SU-DHL-6 (cell line): ENCODE results near the gene NUDT21.

Experiments
- H2AFZ ChIP-seq: fragments of 200-600 bp; sonication (generic); 2 replicates; pipeline ENCODE4 v1.6.1; 2014; ENCODE audit warnings: low read depth, mild to moderate bottlenecking, moderate library complexity, mixed read lengths, antibody characterized with exemption, low read length; ENCODE audit not compliant: severe bottlenecking
- H3F3A ChIP-seq: fragments of 200-600 bp; shearing (Covaris generic); 2 replicates; pipeline ENCODE4 v1.6.0; 2016; ENCODE audit warnings: antibody characterized with exemption, mild to moderate bottlenecking; ENCODE audit not compliant: insufficient read depth
- H3K27ac ChIP-seq: fragments of 200-600 bp; sonication (generic); 2 replicates; pipeline ENCODE4 v1.5.1; 2016; ENCODE audit warnings: low read depth, mild to moderate bottlenecking, low read length, moderate library complexity, mixed read lengths
- H3K27me3 ChIP-seq: fragments of 200-600 bp; sonication (generic), shearing (Covaris generic); 2 replicates; pipeline ENCODE4 v1.6.0; 2014; ENCODE audit warnings: mild to moderate bottlenecking, low read length
- H3K36me3 ChIP-seq: fragments of 200-600 bp; sonication (generic); 2 replicates; pipeline ENCODE4 v1.6.1; 2014; ENCODE audit warnings: mild to moderate bottlenecking, low read length, mixed read lengths
- H3K4me2 ChIP-seq: fragments of 300-600, 200-600 bp; shearing (Covaris generic), sonication (generic); 2 replicates; pipeline ENCODE4 v1.6.0; 2014; ENCODE audit warnings: low read length, low read depth, mild to moderate bottlenecking; ENCODE audit not compliant: poor library complexity, severe bottlenecking
- H3K4me3 ChIP-seq: fragments of 200-600 bp; sonication (generic); 2 replicates; pipeline ENCODE4 v1.5.1; 2014; ENCODE audit warnings: antibody characterized with exemption, low read length, mild to moderate bottlenecking, mixed read lengths; ENCODE audit not compliant: insufficient read depth, poor library complexity, severe bottlenecking
- H3K79me2 ChIP-seq: fragments of 200-600 bp; sonication (generic); 2 replicates; pipeline ENCODE4 v1.6.1; 2014; ENCODE audit warnings: mild to moderate bottlenecking, low read length, moderate library complexity; ENCODE audit not compliant: insufficient read depth
- H3K9ac ChIP-seq: fragments of 200-600 bp; sonication (generic); 2 replicates; pipeline ENCODE4 v1.7.0; 2014; ENCODE audit warnings: mild to moderate bottlenecking, low read length
- H3K9me2 ChIP-seq: fragments of 200-600 bp; sonication (generic); replicated peaks from 2 replicates; pipeline ENCODE4 v1.6.1; 2014; ENCODE audit warnings: low read length; ENCODE audit not compliant: insufficient read depth
- H3K9me3 ChIP-seq: fragments of 200-600 bp; sonication (generic); 2 replicates; pipeline ENCODE4 v1.6.1; 2014; ENCODE audit warnings: low read length, mixed read lengths; ENCODE audit not compliant: insufficient read depth
- H4K20me1 ChIP-seq: fragments of 200-600 bp; sonication (generic); 2 replicates; pipeline ENCODE4 v1.6.1; 2014; ENCODE audit warnings: low read depth, mild to moderate bottlenecking, antibody characterized with exemption, low read length, moderate library complexity, mixed read lengths
- EZH2phosphoT487 ChIP-seq: fragments of 200-600 bp; sonication (generic), shearing (Covaris generic); conservative IDR thresholded peaks from 2 replicates; pipeline ENCODE4 v1.6.1; 2018; ENCODE audit warnings: mild to moderate bottlenecking, antibody characterized with exemption, low read length, moderate library complexity, mixed read lengths
- TF ChIP-seq, protein P1 (sequence below): fragments of 200-600 bp; sonication (generic); IDR thresholded peaks from one replicate; pipeline ENCODE4 v1.5.1; 2017; ENCODE audit warnings: antibody characterized with exemption, mild to moderate bottlenecking, low read length, moderate library complexity; ENCODE audit not compliant: insufficient read depth, poor library complexity, severe bottlenecking

NUDT21 gene

DNA sequence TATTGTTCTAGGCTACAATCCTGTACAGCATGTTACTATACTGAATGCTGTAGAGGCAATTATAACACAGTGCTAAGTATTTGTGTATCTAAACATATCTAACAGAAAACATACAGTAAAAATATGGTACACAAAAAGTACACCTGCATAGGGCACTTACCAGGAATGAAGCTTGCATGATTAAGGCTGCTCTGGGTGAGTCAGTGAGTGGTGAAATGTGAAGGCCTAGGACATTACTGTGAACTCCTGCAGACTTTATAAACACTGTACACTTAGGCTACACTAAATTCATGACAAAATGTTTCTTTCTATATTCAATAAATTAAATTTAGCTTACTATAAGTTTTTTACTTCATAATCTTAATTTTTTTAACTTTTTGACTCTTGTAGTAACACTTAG is 62.9 kb downstream of the NUDT21 start:
- H3F3A ChIP-seq = no peaks in the 10 kb centered on the region
- H3K9me3 ChIP-seq = no peaks in the 10 kb centered on the region
- H3K9ac ChIP-seq = no peak overlapping the region
- TF ChIP-seq, protein P1, sequence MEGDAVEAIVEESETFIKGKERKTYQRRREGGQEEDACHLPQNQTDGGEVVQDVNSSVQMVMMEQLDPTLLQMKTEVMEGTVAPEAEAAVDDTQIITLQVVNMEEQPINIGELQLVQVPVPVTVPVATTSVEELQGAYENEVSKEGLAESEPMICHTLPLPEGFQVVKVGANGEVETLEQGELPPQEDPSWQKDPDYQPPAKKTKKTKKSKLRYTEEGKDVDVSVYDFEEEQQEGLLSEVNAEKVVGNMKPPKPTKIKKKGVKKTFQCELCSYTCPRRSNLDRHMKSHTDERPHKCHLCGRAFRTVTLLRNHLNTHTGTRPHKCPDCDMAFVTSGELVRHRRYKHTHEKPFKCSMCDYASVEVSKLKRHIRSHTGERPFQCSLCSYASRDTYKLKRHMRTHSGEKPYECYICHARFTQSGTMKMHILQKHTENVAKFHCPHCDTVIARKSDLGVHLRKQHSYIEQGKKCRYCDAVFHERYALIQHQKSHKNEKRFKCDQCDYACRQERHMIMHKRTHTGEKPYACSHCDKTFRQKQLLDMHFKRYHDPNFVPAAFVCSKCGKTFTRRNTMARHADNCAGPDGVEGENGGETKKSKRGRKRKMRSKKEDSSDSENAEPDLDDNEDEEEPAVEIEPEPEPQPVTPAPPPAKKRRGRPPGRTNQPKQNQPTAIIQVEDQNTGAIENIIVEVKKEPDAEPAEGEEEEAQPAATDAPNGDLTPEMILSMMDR = no peak
- TF ChIP-seq EZH2phosphoT487 = no peak
- no peak overlapping the region for H3K27ac ChIP-seq
- no peaks in the 10 kb centered on the region for H3K9me2 ChIP-seq
- H3K79me2 ChIP-seq = no peaks in the 10 kb centered on the region
- no peak overlapping the region for H2AFZ ChIP-seq
- H3K4me3 ChIP-seq = no peak overlapping the region
- H3K27me3 ChIP-seq = no peaks in the 10 kb centered on the region
- H4K20me1 ChIP-seq = no peaks in the 10 kb centered on the region; the same call in 1 of the 2 replicates
- peaks cover 10% of the 10 kb centered on the region; the same call in 1 of the 2 replicates for H3K36me3 ChIP-seq
- no peak overlapping the region for H3K4me2 ChIP-seq

DNA sequence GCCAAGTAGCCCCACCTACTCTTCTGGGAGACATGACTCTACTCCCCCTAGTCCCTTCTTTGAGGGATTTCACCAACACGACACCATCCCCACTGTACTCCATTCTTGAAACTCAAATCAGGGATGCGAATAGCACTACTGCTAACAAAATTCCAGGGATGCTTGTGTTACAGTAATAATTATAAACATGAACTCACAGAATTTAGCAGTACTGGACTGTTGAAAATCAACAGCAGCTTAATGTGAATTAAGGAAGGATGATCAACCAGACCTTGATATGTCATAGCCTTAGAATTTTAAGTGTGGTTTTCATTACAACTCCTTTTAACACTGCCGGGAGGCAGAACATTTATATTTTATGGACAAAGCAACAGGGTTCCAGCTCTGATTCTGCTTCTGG is 63.7 kb downstream of the NUDT21 start:
- Histone ChIP-seq H3K36me3 (peaks cover 17% of the 10 kb centered on the region; the same call in 1 of the 2 replicates), H3F3A (no peaks in the 10 kb centered on the region), H3K4me3 (no peak overlapping the region), H3K9me2 (no peaks in the 10 kb centered on the region), H3K79me2 (no peaks in the 10 kb centered on the region), H3K9me3 (no peaks in the 10 kb centered on the region), H3K4me2 (no peak overlapping the region), H3K9ac (no peak overlapping the region), H3K27ac (no peak overlapping the region), H4K20me1 (no peaks in the 10 kb centered on the region; the same call in 1 of the 2 replicates), H2AFZ (no peak overlapping the region), H3K27me3 (no peaks in the 10 kb centered on the region)
- no peak for TF ChIP-seq EZH2phosphoT487
- TF ChIP-seq, protein P1 = no peak

DNA sequence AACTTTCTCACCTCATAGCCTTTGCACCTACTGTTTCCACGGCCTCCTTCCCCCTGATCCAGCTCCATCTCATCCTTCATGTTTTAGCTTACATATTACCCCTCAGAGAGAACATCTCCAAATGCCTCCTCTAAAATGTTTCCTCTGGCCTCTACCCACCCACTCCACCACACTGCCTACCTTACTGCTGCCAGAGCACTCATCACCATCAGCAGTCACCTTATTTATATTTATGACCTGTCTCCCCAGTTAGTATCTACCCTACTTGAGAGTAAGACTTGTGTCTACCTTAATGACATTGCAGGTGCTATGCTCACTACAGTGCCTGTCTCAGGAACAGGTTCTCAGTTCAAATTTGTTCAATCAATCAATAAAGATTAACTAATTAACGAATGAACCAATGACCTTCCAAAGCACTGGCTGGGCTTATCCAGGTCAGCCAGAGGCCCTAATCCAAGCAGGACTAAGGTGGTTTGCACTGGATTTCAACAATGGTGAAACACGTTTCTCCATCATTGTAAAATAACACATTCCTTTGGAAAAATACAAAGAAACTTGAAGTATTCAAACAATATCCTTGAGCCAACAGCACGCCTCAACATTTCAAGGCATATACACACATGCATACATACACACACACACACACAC is 66.9 kb downstream of the NUDT21 start:
- Histone ChIP-seq H3K36me3 (peaks cover 30% of the 10 kb centered on the region), H3K4me3 (no peak overlapping the region), H3K4me2 (no peak overlapping the region), H3K79me2 (no peaks in the 10 kb centered on the region), H3K9ac (no peak overlapping the region), H2AFZ (no peak overlapping the region), H3K27me3 (no peaks in the 10 kb centered on the region), H3K9me2 (no peaks in the 10 kb centered on the region), H3F3A (no peaks in the 10 kb centered on the region), H3K9me3 (peaks cover 6% of the 10 kb centered on the region; the same call in 1 of the 2 replicates), H4K20me1 (no peaks in the 10 kb centered on the region; the same call in 1 of the 2 replicates), H3K27ac (no peak overlapping the region)
- TF ChIP-seq, protein P1 = no peak
- TF ChIP-seq EZH2phosphoT487 = no peak
